HG03196 (cell line): Measurements from ENCODE around the gene CRYGN.

ENCODE experiments used
- ATAC-seq: cut with Tn5 transposase; IDR thresholded peaks from one replicate; pipeline ENCODE4 v1.9.1; 2021; ENCODE audit not compliant: unreplicated experiment

CRYGN gene

DNA sequence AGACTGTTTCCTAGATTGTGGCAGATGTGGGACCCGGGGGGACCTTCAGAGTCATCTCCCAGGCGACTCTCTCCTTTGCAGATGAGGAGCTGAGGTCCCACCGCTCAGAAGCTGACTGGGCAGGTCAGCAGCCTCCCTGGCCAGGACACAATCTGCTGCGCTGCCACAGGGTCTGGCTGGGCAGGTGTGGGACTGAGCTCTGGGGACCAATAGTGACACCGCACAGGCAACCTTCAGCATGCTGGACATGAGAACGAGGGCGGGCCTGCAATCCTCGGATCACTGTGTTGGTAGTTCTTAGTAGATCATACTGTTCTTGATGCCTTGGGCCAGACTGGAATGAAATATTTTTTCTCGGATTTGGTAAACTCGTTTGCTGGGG, 20.5 kb upstream of the CRYGN start:
- no peak for ATAC-seq

DNA sequence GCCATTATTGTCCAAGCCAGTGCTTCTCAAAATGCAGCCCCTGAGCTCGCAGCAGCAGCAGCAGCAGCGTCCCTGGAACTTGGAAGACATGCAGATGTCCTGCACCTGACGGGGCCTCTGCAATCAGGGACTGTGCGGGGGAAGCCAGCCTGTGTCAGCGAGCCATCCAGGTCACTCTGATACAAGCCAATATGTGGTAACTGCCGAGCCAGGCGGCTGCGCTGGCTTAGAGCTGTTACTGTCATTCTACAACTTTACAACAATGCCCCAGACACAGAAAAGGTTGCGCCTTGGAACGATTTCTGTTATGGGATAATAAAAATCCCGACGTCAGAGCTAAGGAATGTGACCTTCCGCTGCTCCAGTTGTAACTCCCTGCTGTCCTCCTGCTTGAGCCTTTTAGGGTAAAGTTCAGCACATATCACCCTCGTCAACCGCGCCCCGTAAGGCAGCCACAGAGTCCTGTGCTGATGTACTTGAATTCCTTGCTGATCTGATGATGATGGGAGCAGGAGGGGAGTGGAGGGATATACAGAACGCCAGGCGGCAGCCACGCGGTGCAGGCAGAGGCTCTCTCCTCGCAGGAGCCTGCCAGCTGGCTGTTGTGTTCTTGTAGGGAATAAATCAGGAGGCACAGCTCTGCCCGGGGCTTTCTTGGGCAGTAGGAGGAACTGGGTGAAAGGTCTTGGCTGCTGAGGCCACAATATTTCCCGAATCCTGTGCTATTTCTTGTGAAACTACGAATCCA, 20.0 kb upstream of the CRYGN start:
- no peak for ATAC-seq

- ATAC-seq, result no peak
Observed at GRCh38 chr7:151457534-151457933, 17.6 kb upstream of the CRYGN start.

DNA sequence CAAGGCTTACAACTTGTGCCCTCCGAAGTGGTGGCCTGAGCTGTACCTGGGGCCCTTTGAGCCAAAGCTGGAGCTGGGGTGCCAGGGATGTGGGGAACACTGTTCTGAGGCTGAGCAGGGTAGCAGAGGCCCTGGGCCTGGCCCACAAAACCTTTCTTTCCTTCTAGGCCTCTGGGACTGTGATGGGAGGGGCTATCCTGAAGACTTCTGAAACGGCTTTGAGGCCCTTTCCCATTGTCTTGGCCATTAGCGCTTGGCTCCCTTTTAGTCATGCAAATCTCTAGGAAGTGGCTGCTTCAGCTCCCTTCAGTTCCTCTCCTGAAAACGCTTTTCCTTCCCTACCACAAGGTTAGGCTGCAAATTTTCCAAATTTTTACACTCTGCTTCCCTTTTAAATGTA, 16.8 kb upstream of the CRYGN start:
- ATAC-seq, result no peak

GRCh38 chr7:151456276-151456675, 16.3 kb upstream of the CRYGN start:
- no peak for ATAC-seq

- no peak for ATAC-seq
Observed at GRCh38 chr7:151455690-151456089, 15.7 kb upstream of the CRYGN start.

GRCh38 chr7:151454932-151455530, 15.1 kb upstream of the CRYGN start:
- no peak for ATAC-seq

DNA sequence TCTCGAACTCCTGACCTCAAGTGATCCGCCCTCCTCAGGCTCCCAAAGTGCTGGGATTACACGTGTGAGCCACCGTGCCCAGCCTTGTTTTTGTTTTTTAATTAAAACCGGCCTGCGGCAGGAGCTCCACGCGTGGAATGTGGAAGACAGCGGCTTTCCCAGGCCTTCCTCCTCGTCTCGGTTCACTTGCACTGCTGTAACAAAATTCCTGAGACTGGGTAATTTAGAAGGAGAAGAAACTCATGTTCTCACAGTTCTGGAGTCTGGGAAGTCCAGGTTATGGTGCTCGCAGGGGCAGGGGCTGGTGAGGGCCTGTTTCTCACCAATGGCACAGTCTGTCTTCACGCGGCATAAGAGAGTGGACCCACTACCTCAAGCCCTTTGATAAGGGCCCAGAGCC, 14.4 kb upstream of the CRYGN start:
- ATAC-seq, result no peak

- ATAC-seq, result no peak
Observed at GRCh38 chr7:151453326-151453791, 13.4 kb upstream of the CRYGN start.

DNA sequence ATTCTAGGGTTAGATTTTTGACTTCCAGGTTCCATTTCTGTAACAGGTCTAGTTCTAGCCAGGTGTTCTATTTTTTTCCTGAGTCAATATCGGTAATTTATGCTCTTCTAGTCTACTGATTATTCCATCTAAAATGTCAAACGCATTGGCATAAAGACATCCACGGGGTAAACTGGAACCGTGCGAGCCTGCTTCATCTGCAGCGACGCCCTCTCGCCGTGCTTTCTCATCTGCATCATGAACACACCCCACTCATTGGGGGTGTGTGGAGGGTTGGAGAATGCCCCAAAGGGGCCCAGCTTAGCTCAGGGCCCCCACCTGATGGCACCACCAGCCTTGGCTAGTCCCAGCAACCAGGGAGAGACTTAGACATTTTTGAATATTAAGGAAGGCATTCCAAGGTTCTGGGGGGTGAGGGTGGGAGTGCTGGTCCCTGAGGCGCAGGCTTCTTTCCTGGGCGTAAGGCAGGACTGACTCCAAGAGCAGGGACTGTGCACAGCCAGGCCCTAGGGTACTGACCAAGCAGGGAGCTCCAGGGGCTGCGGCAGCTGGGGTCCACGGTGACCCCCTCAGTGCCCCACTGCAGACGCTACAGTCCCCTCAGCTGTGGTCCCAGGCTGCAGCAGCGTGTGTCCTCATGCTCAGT, 12.9 kb upstream of the CRYGN start:
- ATAC-seq, result no peak

DNA sequence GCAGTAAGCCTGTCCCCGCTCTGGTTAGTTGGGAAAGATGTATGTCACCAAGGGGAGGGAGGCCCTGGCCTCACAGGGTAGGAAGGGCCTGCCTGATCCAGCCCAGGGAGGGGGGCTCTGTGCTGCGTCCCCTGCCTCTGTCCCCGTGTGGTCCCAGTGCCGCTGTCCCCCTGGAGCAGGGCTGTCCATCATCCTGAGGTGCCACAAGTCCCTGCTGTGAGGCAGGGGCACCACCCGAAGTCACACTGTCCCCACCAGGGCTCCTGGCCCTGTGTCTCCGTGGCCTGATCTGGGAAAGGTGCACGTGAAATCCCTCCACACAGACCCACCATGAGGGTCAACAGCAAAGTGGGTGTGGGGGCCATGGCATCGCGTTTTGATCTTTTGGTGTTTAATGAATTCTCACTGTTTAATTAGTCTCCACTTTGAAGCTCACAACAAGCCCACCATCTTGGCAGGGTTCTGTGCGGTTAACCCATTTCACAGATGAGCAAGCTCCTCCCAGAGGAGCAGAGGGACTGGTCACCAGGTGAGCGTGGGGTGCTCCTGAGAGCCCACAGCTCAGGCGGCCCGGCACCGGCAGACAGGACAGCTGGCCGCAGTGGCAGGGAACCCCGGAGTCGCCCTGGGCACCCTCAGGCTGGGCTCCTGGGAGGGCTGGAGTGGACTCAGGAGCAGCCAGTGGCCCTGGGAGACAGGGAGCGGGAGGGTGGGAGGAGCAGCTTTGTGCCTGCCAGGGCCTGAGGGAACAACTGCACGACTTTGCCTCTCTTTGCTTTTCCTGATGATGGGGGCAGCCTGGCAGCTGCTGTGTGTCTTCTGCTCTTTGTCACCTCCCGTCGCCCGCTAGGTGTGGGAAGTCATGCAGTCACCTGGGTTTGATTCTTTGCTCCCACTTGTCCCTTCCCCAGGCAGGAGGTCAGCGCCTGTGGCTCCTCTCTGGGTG, 12.0 kb upstream of the CRYGN start:
- ATAC-seq, result no peak

- ATAC-seq, result no peak
Observed at GRCh38 chr7:151451156-151451555, 11.2 kb upstream of the CRYGN start.

GRCh38 chr7:151449990-151450389, 10.0 kb upstream of the CRYGN start:
- ATAC-seq, result no peak

DNA sequence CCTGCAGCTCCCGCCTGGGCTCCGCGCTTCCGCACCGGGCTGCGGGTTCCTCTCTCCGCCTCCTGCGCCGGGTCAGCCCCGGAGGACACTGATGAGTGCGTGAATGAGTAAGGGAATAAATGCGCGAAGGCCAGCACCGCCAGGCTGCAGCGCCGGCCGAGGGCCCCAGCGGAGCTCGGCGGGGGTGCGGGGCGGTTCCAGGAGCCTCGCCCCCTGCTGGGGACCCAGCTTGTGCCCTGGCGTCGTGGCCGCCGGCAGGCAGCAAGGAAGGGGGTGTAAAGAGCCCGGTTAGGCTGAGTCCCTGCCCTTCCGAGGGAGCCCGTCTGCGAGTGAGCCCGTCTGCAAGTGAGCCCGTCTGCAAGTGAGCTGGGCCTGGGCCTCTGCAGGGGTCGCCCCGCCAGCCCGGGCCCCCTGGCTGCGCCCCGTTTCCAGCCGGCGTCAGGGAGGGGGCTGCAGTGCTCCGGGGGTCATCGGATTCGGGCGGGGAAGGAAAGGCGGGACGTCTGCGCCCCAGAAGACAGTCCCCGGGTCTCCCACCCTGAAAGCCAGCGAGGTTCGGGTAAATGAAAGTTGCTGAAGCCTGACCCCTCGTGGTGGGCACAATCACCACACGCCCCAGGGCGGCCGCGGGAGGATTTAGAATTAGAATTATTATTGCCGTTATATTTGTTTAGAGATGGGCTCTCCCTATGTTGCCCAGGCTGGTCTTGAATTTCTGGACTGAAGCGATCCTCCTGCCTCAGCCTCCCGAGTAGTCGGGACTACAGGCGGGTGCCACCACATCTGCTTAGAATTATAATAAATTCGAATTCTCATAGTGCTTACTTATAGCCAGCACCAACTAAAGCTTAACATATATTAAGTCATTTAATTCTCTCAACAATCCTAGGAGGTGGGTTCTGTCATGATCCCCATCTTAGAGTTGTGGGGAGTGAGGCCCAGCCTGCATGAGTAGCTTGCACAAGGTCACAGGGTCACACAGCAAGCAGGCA, 8.6 kb upstream of the CRYGN start:
- ATAC-seq, result no peak

DNA sequence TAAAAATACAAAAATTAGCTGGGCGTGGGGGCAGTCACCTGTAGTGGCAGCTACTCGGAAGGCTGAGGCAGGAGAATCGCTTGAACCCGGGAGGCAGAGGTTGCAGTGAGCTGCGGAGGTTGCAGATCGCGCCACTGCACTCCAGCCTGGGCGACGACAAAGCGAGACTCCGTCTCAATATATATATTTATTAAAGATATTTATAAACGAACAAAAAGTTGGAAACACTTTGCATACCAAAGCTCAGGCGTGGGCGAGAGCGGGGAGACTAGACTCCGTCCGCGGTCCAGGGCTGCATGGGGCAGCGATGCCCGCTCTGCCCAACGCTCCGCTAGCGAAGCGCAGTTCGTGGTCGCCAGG, 7.9 kb upstream of the CRYGN start:
- no peak for ATAC-seq

- ATAC-seq, result no peak
Observed at GRCh38 chr7:151447312-151447711, 7.4 kb upstream of the CRYGN start.

GRCh38 chr7:151446412-151446811, 6.5 kb upstream of the CRYGN start:
- no peak for ATAC-seq

DNA sequence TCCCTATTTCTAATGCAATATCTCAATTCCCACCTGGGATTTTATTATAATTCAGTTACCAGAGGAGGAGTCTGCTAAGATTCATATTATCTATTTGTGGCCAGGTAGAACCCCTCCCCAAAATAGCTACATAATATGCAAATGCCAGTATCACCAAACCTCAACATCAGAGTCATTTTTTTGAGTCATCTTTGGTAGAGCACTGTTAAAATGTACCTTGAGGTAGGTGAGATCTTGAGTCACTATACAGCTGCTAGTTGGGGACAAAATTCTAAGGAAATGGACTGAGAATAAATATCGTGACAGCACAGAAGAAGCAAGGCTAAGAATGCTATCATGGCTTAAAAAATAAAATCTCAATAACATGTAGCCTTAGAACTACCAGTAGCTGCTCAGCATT, 4.7 kb upstream of the CRYGN start:
- no peak for ATAC-seq

- no peak for ATAC-seq
Observed at GRCh38 chr7:151442776-151443496, 3.0 kb upstream of the CRYGN start.
